ENCODE measurements around the gene ZGPAT. TPM values are rescaled to one million over a fixed set of nuclear protein-coding genes. Genes with fewer than 3 reads are reported as not detected.

The ZGPAT gene
- total and polyA plus RNA-seq, 2 of the 8 experiments (the other 6 are each of a cell fraction or from before 2014, with no cell fraction given): 14.5 to 21.4 TPM

DNA sequence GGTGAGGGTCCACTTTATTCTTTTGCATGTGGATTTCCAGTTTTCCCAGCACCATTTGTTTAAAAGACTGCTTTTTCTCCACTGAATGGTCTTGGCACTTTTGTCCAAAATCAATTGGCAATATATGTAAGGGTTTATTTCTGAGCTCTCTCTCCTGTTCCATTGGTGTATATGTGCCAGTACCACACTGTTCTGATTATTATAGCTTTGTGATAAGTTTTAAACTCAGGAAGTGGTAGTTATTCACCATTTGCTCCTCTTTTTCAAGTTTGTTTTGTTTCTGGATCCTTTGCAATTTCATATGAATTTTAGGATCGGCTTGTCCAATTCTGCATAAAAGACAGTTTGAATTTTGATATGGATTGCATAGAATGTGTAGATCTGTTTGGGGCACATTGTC is 4.4 kb downstream of the ZGPAT start:
- H3K23ac ChIP-seq (ENCODE audit: insufficient read length): no peak overlapping the region
- CTCF ChIA-PET (ENCODE audit: partially characterized antibody): interaction anchor here (1.2 kb wide), 1 partner anchor 15 kb away, joined by 4 read pairs; no protein-coding TSS in a partner anchor
- no peak overlapping the region for H4K8ac ChIP-seq (ENCODE audit: extremely low read depth, insufficient read depth, low read length)
- no peak overlapping the region for H3K4ac ChIP-seq (replicated peaks; ENCODE audit: insufficient read length, low read depth, low read length)
- FAIRE-seq: no peak
- POLR2A ChIA-PET (ENCODE audit: partially characterized antibody): interaction anchor here (1.3 to 1.9 kb wide), 3 partner anchors 9 to 26 kb away, joined by 4 to 6 read pairs (median 5); no protein-coding TSS in a partner anchor
- no peak overlapping the region for H3K27ac ChIP-seq (ENCODE audit: low read depth, low read length)
- no peak overlapping the region for H2BK15ac ChIP-seq (ENCODE audit: low read length)
- DNase-seq (ENCODE audit: low read depth in 1 of 2, low spot score in 2 of 2): no peak
- no peak overlapping the region for H3K56ac ChIP-seq (replicated peaks; ENCODE audit: insufficient read length, low read depth, low read length)
- no peak overlapping the region for H4K5ac ChIP-seq (ENCODE audit: insufficient read length, low read depth, low read length)
- H3K14ac ChIP-seq (ENCODE audit: insufficient read length): no peak overlapping the region
- H3K27me3 ChIP-seq (replicated peaks in 1 of 4; ENCODE audit: control insufficient read depth in 3 of 4, extremely low read depth in 1 of 4, insufficient read depth in 3 of 4, low read length in 3 of 4): no peaks in the 10 kb centered on the region
- no peak overlapping the region for H2BK120ac ChIP-seq (replicated peaks; ENCODE audit: low read depth, low read length)
- peaks cover 2 to 20% (median 4%) of the 10 kb centered on the region in 4 experiments for H3K36me3 ChIP-seq (ENCODE audit: control insufficient read depth in 2 of 4, insufficient read depth in 4 of 4, low read length in 3 of 4)
- peaks cover 0 to 61% of the 10 kb centered on the region in 2 experiments; a peak in 3 of 4 replicates for H3K79me2 ChIP-seq (ENCODE audit: control insufficient read depth in 1 of 2, insufficient read depth in 2 of 2, low read length in 2 of 2)
- WGBS, 2 experiments (ENCODE audit: extremely low coverage in 1 of 2, insufficient coverage in 1 of 2, insufficient read length in 1 of 2, insufficient replicate concordance in 2 of 2, low coverage in 1 of 2, low lambda C conversion rate in 2 of 2, missing lambda C conversion rate in 1 of 2): 100% methylated on average over 1 of the region's 1 CpG; no CpG with 5 or more reads in 1 of the 2 experiments
- H2BK5ac ChIP-seq (ENCODE audit: low read depth, low read length): no peak overlapping the region
- no peak overlapping the region for H2BK12ac ChIP-seq (ENCODE audit: low read depth, low read length)
- H3K18ac ChIP-seq (ENCODE audit: extremely low read depth, low read length): no peak overlapping the region
- H3K4me3 ChIP-seq (ENCODE audit: extremely low read depth in 1 of 4, insufficient read depth in 2 of 4, low read depth in 3 of 4, low read length in 4 of 4): no peak overlapping the region
- H3K23me2 ChIP-seq (ENCODE audit: low read depth, low read length): peaks cover 5% of the 10 kb centered on the region; the same call in 1 of the 2 replicates
- H3K4me1 ChIP-seq (replicated peaks in 1 of 4; ENCODE audit: control insufficient read depth in 3 of 4, insufficient read depth in 4 of 4, low read length in 3 of 4): peaks cover 0 to 7% (median 6%) of the 10 kb centered on the region in 4 experiments; a peak in 5 of 7 replicates
- H4K20me1 ChIP-seq (replicated peaks in 1 of 2; ENCODE audit: control insufficient read depth in 1 of 2, insufficient read depth in 2 of 2, low read length in 2 of 2): peaks cover 0 to 5% of the 10 kb centered on the region in 2 experiments
- H3K79me1 ChIP-seq (ENCODE audit: low read depth, low read length): 0 out of 2 replicates have a peak, but pooled peaks cover 4% of the 10 kb centered on the region
- no peak overlapping the region for H4K91ac ChIP-seq (replicated peaks; ENCODE audit: insufficient read length, low read length)
- no peak overlapping the region for H2AK5ac ChIP-seq (ENCODE audit: low read depth, low read length)
- H2AFZ ChIP-seq (ENCODE audit: low read length): no peak overlapping the region
- no peaks in the 10 kb centered on the region for H3K9me3 ChIP-seq (ENCODE audit: insufficient read depth in 2 of 2, low read depth in 1 of 2, low read length in 1 of 2)
- no peak overlapping the region for H2BK20ac ChIP-seq (ENCODE audit: low read length)
- H3K4me2 ChIP-seq (ENCODE audit: insufficient read depth in 1 of 2, low read depth in 2 of 2, low read length in 2 of 2): no peak overlapping the region
- no peak overlapping the region for H3K9ac ChIP-seq (replicated peaks in 1 of 4; ENCODE audit: extremely low read depth in 1 of 4, low read depth in 3 of 4, low read length in 3 of 4)

Data from H1 (cell line).